H1 (cell line): Measurements from ENCODE around the gene YIF1A. TPM values are rescaled to one million over a fixed set of nuclear protein-coding genes. Genes with fewer than 3 reads are reported as not detected.

Experiments
- CTCF ChIA-PET: fragments of 300-600 bp; sonication (Branson Sonifier 250); formaldehyde crosslinking; loops from one replicate; lab custom pipeline; 2021; ENCODE audit not compliant: partially characterized antibody; lab: Charles Lee
- POLR2A ChIA-PET: fragments of 300-600 bp; sonication (Branson Sonifier 250); formaldehyde crosslinking; loops from one replicate; lab custom pipeline; 2021; ENCODE audit warnings: inconsistent platforms; ENCODE audit not compliant: partially characterized antibody; lab: Charles Lee
- DNase-seq, 2 experiments: peaks; one replicate each; pipeline versions ENCODE4 v3.0.0 to v3.0.0-alpha.2; 2010 to 2022; ENCODE audit warnings: low spot score in 2 of 2, low read depth in 1 of 2, mixed read lengths in 1 of 2
- FAIRE-seq: peaks from 2 replicates; lab custom pipeline; 2011; peaks lifted over from hg19 to GRCh38; lab: Jason Lieb, UNC
- H2AFZ ChIP-seq: 2 replicates; pipeline ENCODE4 v1.8.1; 2012; ENCODE audit warnings: low read length, inconsistent platforms
- H2AK5ac ChIP-seq: 2 replicates; pipeline ENCODE4 v1.6.1; 2013; ENCODE audit warnings: low read depth, low read length
- H2BK120ac ChIP-seq: replicated peaks from 2 replicates; pipeline ENCODE3; 2013; ENCODE audit warnings: low read depth, low read length, inconsistent platforms
- H2BK12ac ChIP-seq: 2 replicates; pipeline ENCODE4 v1.6.1; 2013; ENCODE audit warnings: low read depth, low read length
- H2BK15ac ChIP-seq: 2 replicates; pipeline ENCODE4 v1.6.1; 2013; ENCODE audit warnings: low read length
- H2BK20ac ChIP-seq: 2 replicates; pipeline ENCODE4 v1.6.1; 2013; ENCODE audit warnings: low read length
- H2BK5ac ChIP-seq: 2 replicates; pipeline ENCODE4 v1.6.1; 2013; ENCODE audit warnings: low read depth, low read length
- H3K14ac ChIP-seq: 2 replicates; pipeline ENCODE4 v1.6.1; 2013; ENCODE audit warnings: inconsistent platforms; ENCODE audit not compliant: insufficient read length
- H3K18ac ChIP-seq: 2 replicates; pipeline ENCODE4 v1.6.1; 2013; ENCODE audit warnings: low read length; ENCODE audit errors: extremely low read depth
- H3K23ac ChIP-seq: 2 replicates; pipeline ENCODE4 v1.6.1; 2013; ENCODE audit warnings: inconsistent platforms; ENCODE audit not compliant: insufficient read length
- H3K23me2 ChIP-seq: 2 replicates; pipeline ENCODE4 v1.6.1; 2013; ENCODE audit warnings: low read depth, low read length
- H3K27ac ChIP-seq: 2 replicates; pipeline ENCODE4 v1.6.1; 2011; ENCODE audit warnings: low read depth, low read length, inconsistent platforms
- H3K27me3 ChIP-seq, 4 experiments: replicated peaks in 1 of 4; 1 replicate in 1 of 4; 2 replicates in 3 of 4; pipeline versions ENCODE4 v1.6.1 to v1.8.1; 2011 to 2013; ENCODE audit warnings: low read length in 3 of 4, mild to moderate bottlenecking in 3 of 4, inconsistent platforms in 2 of 4, mixed read lengths in 2 of 4, moderate library complexity in 1 of 4; ENCODE audit not compliant: control insufficient read depth in 3 of 4, insufficient read depth in 3 of 4; ENCODE audit errors: extremely low read depth in 1 of 4
- H3K36me3 ChIP-seq, 4 experiments: 2 replicates each; pipeline versions ENCODE4 v1.6.1 to v1.8.1; 2011 to 2013; ENCODE audit warnings: mild to moderate bottlenecking in 4 of 4, low read length in 3 of 4, moderate library complexity in 2 of 4, control low read depth in 1 of 4, inconsistent platforms in 1 of 4; ENCODE audit not compliant: insufficient read depth in 4 of 4, control insufficient read depth in 2 of 4
- H3K4ac ChIP-seq: replicated peaks from 2 replicates; pipeline ENCODE3; 2013; ENCODE audit warnings: low read length, low read depth, mixed read lengths, inconsistent platforms; ENCODE audit not compliant: insufficient read length
- H3K4me1 ChIP-seq, 4 experiments: replicated peaks in 1 of 4; 1 replicate in 1 of 4; 2 replicates in 3 of 4; pipeline versions ENCODE4 v1.6.1 to v1.8.1; 2011 to 2013; ENCODE audit warnings: low read length in 3 of 4, inconsistent platforms in 2 of 4, mixed read lengths in 1 of 4; ENCODE audit not compliant: insufficient read depth in 4 of 4, control insufficient read depth in 3 of 4
- H3K4me2 ChIP-seq, 2 experiments: 2 replicates each; pipeline versions ENCODE4 v1.6.1 to v1.8.1; 2011 to 2013; ENCODE audit warnings: low read depth in 2 of 2, low read length in 2 of 2, control low read depth in 1 of 2, inconsistent platforms in 1 of 2, mild to moderate bottlenecking in 1 of 2; ENCODE audit not compliant: insufficient read depth in 1 of 2
- H3K4me3 ChIP-seq, 4 experiments: fragments of 200-600, 300-600 bp in 1 of 4; sonication (generic), shearing (Covaris generic), sonication (Bioruptor Twin) in 1 of 4; 2 replicates each; pipeline versions ENCODE4 v1.5.1 to v1.8.1; 2011 to 2016; ENCODE audit warnings: low read length in 4 of 4, low read depth in 3 of 4, control low read depth in 2 of 4, inconsistent platforms in 2 of 4, mild to moderate bottlenecking in 2 of 4, mixed read lengths in 1 of 4, moderate library complexity in 1 of 4; ENCODE audit not compliant: insufficient read depth in 2 of 4; ENCODE audit errors: extremely low read depth in 1 of 4
- H3K56ac ChIP-seq: replicated peaks from 2 replicates; pipeline ENCODE3; 2013; ENCODE audit warnings: low read depth, mild to moderate bottlenecking, mixed read lengths, low read length, inconsistent platforms; ENCODE audit not compliant: insufficient read length
- H3K79me1 ChIP-seq: 2 replicates; pipeline ENCODE4 v1.6.1; 2013; ENCODE audit warnings: low read depth, low read length, control low read depth
- H3K79me2 ChIP-seq, 2 experiments: 2 replicates each; pipeline versions ENCODE4 v1.6.1 to v1.8.1; 2012 to 2013; ENCODE audit warnings: low read length in 2 of 2, mild to moderate bottlenecking in 2 of 2, inconsistent platforms in 1 of 2; ENCODE audit not compliant: insufficient read depth in 2 of 2, control insufficient read depth in 1 of 2
- H3K9ac ChIP-seq, 4 experiments: replicated peaks in 1 of 4; 1 replicate in 1 of 4; 2 replicates in 3 of 4; pipeline versions ENCODE4 v1.6.1 to v1.8.1; 2011 to 2013; ENCODE audit warnings: low read depth in 3 of 4, low read length in 3 of 4, control low read depth in 2 of 4, mild to moderate bottlenecking in 2 of 4, moderate library complexity in 2 of 4, inconsistent platforms in 1 of 4; ENCODE audit errors: extremely low read depth in 1 of 4
- H3K9me3 ChIP-seq, 2 experiments: 2 replicates each; pipeline versions ENCODE4 v1.6.1 to v1.8.1; 2012 to 2013; ENCODE audit warnings: mild to moderate bottlenecking in 2 of 2, moderate library complexity in 2 of 2, control low read depth in 1 of 2, inconsistent platforms in 1 of 2, low read depth in 1 of 2, low read length in 1 of 2, mixed read lengths in 1 of 2; ENCODE audit not compliant: insufficient read depth in 2 of 2
- H4K20me1 ChIP-seq, 2 experiments: replicated peaks in 1 of 2; 2 replicates each; pipeline versions ENCODE3 to v1.8.1; 2011 to 2013; ENCODE audit warnings: inconsistent platforms in 2 of 2, low read length in 2 of 2, mild to moderate bottlenecking in 1 of 2; ENCODE audit not compliant: insufficient read depth in 2 of 2, control insufficient read depth in 1 of 2
- H4K5ac ChIP-seq: 2 replicates; pipeline ENCODE4 v1.6.1; 2013; ENCODE audit warnings: low read length, low read depth, mixed read lengths, inconsistent platforms; ENCODE audit not compliant: insufficient read length
- H4K8ac ChIP-seq: 2 replicates; pipeline ENCODE4 v1.8.0; 2013; ENCODE audit warnings: mild to moderate bottlenecking, moderate library complexity, low read length, inconsistent platforms; ENCODE audit not compliant: insufficient read depth; ENCODE audit errors: extremely low read depth
- H4K91ac ChIP-seq: replicated peaks from 2 replicates; pipeline ENCODE3; 2013; ENCODE audit warnings: low read length, mixed read lengths, inconsistent platforms; ENCODE audit not compliant: insufficient read length
- ASH2L ChIP-seq: fragments of 200-600, 300-600 bp; sonication (generic); IDR thresholded peaks from one replicate; pipeline ENCODE4 v1.7.1; 2017; ENCODE audit warnings: low read length
- ATF2 ChIP-seq: IDR thresholded peaks from 2 replicates; pipeline ENCODE4 v1.6.1; 2012; ENCODE audit warnings: low read length, inconsistent platforms
- CTBP2 ChIP-seq: IDR thresholded peaks from 2 replicates; pipeline ENCODE4 v1.7.0; 2011; ENCODE audit warnings: borderline replicate concordance, mild to moderate bottlenecking, moderate library complexity, mixed read lengths, low read length; ENCODE audit not compliant: insufficient read depth, insufficient read length
- GTF2F1 ChIP-seq: IDR thresholded peaks from 2 replicates; pipeline ENCODE4 v1.6.1; 2012; ENCODE audit warnings: low read depth, low read length, improper control_type of control experiment, borderline replicate concordance
- JUN ChIP-seq: IDR thresholded peaks from 2 replicates; pipeline ENCODE4 v1.6.1; 2011; ENCODE audit warnings: low read depth, mild to moderate bottlenecking, improper control_type of control experiment, low read length
- KDM5A ChIP-seq: fragments of 200-600 bp; IDR thresholded peaks from 2 replicates; pipeline ENCODE4 v1.7.1; 2012; ENCODE audit warnings: mild to moderate bottlenecking, low read length, inconsistent platforms, mixed read lengths
- SP4 ChIP-seq: IDR thresholded peaks from 2 replicates; pipeline ENCODE4 v1.6.1; 2012; ENCODE audit warnings: low read length, inconsistent platforms
- TAF1 ChIP-seq: IDR thresholded peaks from 2 replicates; pipeline ENCODE4 v1.6.1; 2011; ENCODE audit warnings: mild to moderate bottlenecking, low read depth, low read length
- WGBS, 2 experiments: shearing (Covaris generic) in 1 of 2; methylation state at CpG; one replicate each; pipeline versions ENCODE4 v1.1.6 to v1.1.7; 2013 to 2015; ENCODE audit warnings: low lambda C conversion rate in 2 of 2, mixed read lengths in 2 of 2, inconsistent platforms in 1 of 2, low coverage in 1 of 2, missing lambda C conversion rate in 1 of 2; ENCODE audit not compliant: insufficient replicate concordance in 2 of 2, insufficient coverage in 1 of 2, insufficient read length in 1 of 2; ENCODE audit errors: extremely low coverage in 1 of 2, missing lambda C conversion rate in 1 of 2; 5-methylcytosine and 5-hydroxymethylcytosine counted together
- polyA plus RNA-seq, 7 experiments: library from polyadenylated mRNA; depleted of rRNA in 3 of 7; stranded (reverse) in 5 of 7; unstranded in 2 of 7; fragments of >200 nt in 5 of 7; fragments of 200-250 nt in 2 of 7; gene quantifications; 1 replicate in 5 of 7; 2 replicates in 1 of 7; 4 replicates in 1 of 7; pipeline versions ENCODE4 v1.2.1 to v1.2.3, GENCODE V29; 2011 to 2013; ENCODE audit warnings: missing spikeins in 2 of 7, mixed read lengths in 2 of 7
- total RNA-seq: library from RNA; stranded (reverse); fragmentation: NEBNext Ultra II Directional; extraction: Animal tissue kit (Norgen Biotek cat#: 25700); gene quantifications from 2 replicates; pipeline ENCODE4 v1.2.1, GENCODE V29; 2021

The YIF1A gene
- total and polyA plus RNA-seq, 2 of the 8 experiments (the other 6 are each of a cell fraction or from before 2014, with no cell fraction given): 70.1 to 178 TPM

DNA sequence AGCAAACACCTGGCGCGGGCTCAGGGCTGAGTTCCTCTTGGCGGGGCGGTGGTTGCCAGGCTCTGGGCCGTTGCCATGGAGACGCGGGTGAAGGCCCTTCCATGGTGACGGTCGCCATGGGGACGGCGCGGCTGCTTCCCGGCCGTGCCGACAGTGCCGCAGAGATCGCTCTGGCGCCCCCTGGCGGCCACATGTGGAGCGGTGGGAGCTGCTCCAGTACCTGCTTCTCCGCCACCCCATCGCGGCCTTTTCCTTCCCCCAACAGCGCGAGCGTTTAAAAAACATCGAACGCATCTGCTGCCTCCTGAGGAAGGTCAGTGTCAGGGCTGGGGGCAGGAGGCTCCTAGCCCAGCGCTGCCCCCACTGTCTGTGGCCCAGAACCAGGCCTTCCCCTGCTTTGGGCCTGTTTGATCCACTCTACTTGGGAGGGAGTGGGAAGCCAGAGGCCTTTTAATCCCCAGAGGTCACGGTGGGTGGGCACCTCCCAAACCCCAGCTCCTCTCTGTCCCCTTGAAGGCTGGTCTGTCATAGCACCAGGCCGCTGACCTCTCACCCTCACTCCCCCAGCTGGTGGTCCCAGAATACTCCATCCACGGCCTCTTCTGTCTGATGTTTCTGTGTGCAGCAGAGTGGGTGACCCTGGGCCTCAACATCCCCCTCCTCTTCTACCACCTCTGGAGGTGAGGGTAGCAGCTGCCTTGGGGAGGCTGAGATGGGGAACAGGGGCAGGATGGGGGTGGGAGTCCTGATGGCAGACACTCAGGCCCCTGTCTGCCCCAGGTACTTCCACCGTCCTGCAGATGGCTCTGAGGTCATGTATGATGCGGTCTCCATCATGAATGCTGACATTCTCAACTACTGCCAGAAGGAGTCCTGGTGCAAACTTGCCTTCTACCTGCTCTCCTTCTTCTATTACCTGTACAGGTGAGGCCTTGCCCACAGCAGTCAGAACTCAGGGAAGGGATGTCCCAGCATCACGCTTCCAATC, 6.2 kb downstream of the YIF1A start:
- Histone ChIP-seq H3K36me3 (peaks cover 0 to 2% (median 0%) of the 10 kb centered on the region in 4 experiments; a peak in 1 of 8 replicates), H4K5ac (no peak overlapping the region), H3K4me1 (peaks cover 0 to 16% (median 13%) of the 10 kb centered on the region in 4 experiments; a peak in 5 of 7 replicates), H3K4me2 (peak overlapping the region in 1 of 2 experiments; percentile 47; a peak in 1 of 4 replicates), H2BK20ac (no peak overlapping the region), H3K23me2 (peaks cover 1% of the 10 kb centered on the region; the same call in 1 of the 2 replicates), H4K20me1 (peaks cover 9 to 26% of the 10 kb centered on the region in 2 experiments), H3K79me2 (peaks cover 0 to 1% of the 10 kb centered on the region in 2 experiments; a peak in 1 of 4 replicates), H2BK15ac (no peak overlapping the region), H3K79me1 (peaks cover 5% of the 10 kb centered on the region), H3K4ac (no peak overlapping the region), H4K91ac (no peak overlapping the region), H3K18ac (no peak overlapping the region), H3K4me3 (no peak overlapping the region; a peak in 2 of 8 replicates), H3K23ac (no peak overlapping the region), H2BK120ac (no peak overlapping the region), H2BK5ac (no peak overlapping the region), H2BK12ac (no peak overlapping the region), H3K27ac (no peak overlapping the region; the same call in 1 of the 2 replicates), H2AK5ac (no peak overlapping the region), H3K27me3 (peaks cover 0 to 4% (median under 1%) of the 10 kb centered on the region in 4 experiments; a peak in 2 of 7 replicates), H3K9ac (no peak overlapping the region), H2AFZ (no peak overlapping the region), H3K14ac (no peak overlapping the region), H3K56ac (no peak overlapping the region), H3K9me3 (no peaks in the 10 kb centered on the region), H4K8ac (no peak overlapping the region)
- ChIA-PET POLR2A (interaction anchor here (0.7 to 7.9 kb wide), 13 partner anchors 9 to 81 kb away, joined by 3 to 125 read pairs (median 4); partner anchors contain the start of genes B4GAT1, BRMS1, RAB1B and TMEM151A), CTCF (interaction anchor here (0.6 to 5.2 kb wide), 26 partner anchors 8 to 1434 kb away, joined by 3 to 48 read pairs (median 4); partner anchors contain the start of genes RAB1B, RIN1 and TMEM151A)
- DNase-seq (peak; percentile 93 to 100), FAIRE-seq (peak; percentile 71)
- WGBS, 2 experiments: 26% methylated on average over 28 of the region's 35 CpGs; no CpG with 5 or more reads in 1 of the 2 experiments
- TF ChIP-seq TAF1 (no peak), CTBP2 (no peak), ASH2L (peak; percentile 29), SP4 (no peak), ATF2 (0 out of 2 replicates have a peak, but pooled peaks have one; percentile 47), GTF2F1 (no peak), KDM5A (no peak), JUN (no peak)
